Activated CD4-positive, alpha-beta T cell treated with anti-CD3 and anti-CD28 coated beads for 36 hours (primary cell): ENCODE data around the gene CYSTM1. TPM values are rescaled to one million over a fixed set of nuclear protein-coding genes. Genes with fewer than 3 reads are reported as not detected.

ENCODE experiments used
- ATAC-seq: fragments of 200-7000 bp; cut with Tn5 transposase; one replicate; pipeline ENCODE4 v1.10.0; 2021; ENCODE audit warnings: mild to moderate bottlenecking, moderate library complexity
- CTCF ChIA-PET: fragments of 350-600 bp; sonication (Branson Sonifier 250); formaldehyde crosslinking; loops from one replicate; lab custom pipeline; 2021; ENCODE audit warnings: antibody characterized with exemption; lab: Charles Lee
- POLR2A ChIA-PET: fragments of 350-600 bp; sonication (Branson Sonifier 250); formaldehyde crosslinking; loops from one replicate; lab custom pipeline; 2021; ENCODE audit warnings: antibody characterized with exemption, inconsistent platforms; lab: Charles Lee
- DNase-seq: peaks from one replicate; pipeline ENCODE4 v3.0.0-alpha.2; 2020
- H3K27ac Mint-ChIP-seq: one replicate; pipeline ENCODE4 v1.8.0; 2021; ENCODE audit warnings: mixed read lengths
- H3K27me3 Mint-ChIP-seq: one replicate; pipeline ENCODE4 v1.8.0; 2021; ENCODE audit warnings: mixed read lengths
- H3K36me3 Mint-ChIP-seq: one replicate; pipeline ENCODE4 v1.8.0; 2021; ENCODE audit warnings: low read depth, mixed read lengths
- H3K4me1 Mint-ChIP-seq: one replicate; pipeline ENCODE4 v1.8.0; 2021; ENCODE audit warnings: mixed read lengths
- H3K4me3 Mint-ChIP-seq: one replicate; pipeline ENCODE4 v1.8.0; 2021; ENCODE audit warnings: mild to moderate bottlenecking, moderate library complexity, mixed read lengths
- H3K9me3 Mint-ChIP-seq: one replicate; pipeline ENCODE4 v1.8.0; 2021; ENCODE audit warnings: low read depth, mixed read lengths
- intact Hi-C, 2 experiments: fragments of 100-400 bp; cut with DNase I in 1 of 2; cut with micrococcal nuclease in 1 of 2; formaldehyde crosslinking; loops; one replicate each; pipeline versions ENCODE4 v1.14.2 to v1.15.1; 2022 to 2024; cut with DNase I, micrococcal nuclease
- total RNA-seq, 2 experiments: library from RNA; stranded (reverse); gene quantifications; one replicate each; pipeline ENCODE4 v1.2.3, GENCODE V29; 2021

Gene CYSTM1
- total RNA-seq, 2 experiments from 2014 or later: 15.2 to 18.7 TPM

DNA sequence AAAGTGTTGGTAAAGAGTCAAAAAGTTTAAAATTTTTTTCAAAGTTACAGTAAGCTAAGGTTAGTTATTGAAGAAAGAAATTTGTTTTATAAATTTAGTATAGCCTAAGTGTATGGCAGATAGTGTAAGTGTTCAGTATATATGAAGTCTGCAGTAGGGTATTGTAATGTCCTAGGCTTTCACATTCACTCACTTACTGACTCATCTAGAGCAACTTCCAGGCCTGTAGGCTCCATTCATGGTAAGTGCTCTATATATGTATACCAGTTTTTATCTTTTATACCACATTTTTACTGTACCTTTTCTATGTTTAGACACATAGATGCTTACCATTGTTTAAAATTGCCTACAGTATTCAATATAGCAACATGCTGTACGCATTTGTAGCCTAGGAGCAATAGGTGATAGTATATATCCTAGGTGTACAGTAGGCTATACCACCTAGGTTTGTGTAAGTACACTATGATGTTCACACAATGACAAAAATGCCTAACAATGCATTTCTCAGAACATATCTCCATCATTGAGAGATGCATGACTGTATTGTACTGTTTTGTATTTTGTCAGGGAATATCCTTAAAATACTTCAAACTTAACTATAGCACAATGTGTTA lies 38.5 kb downstream of the CYSTM1 start:
- Mint-ChIP-seq H3K4me3 (no peak overlapping the region), H3K9me3 (no peaks in the 10 kb centered on the region), H3K27me3 (no peaks in the 10 kb centered on the region), H3K36me3 (no peaks in the 10 kb centered on the region), H3K27ac (no peak overlapping the region), H3K4me1 (no peaks in the 10 kb centered on the region)
- intact Hi-C loops: no loop called here
- POLR2A ChIA-PET: interaction anchor here (0.6 kb wide), 1 partner anchor 1689 kb away, joined by 3 read pairs; no protein-coding TSS in a partner anchor
- ATAC-seq (peak; percentile 83), DNase-seq (no peak)
- CTCF ChIA-PET: interaction anchor here (0.9 to 1.3 kb wide), 2 partner anchors 139 to 498 kb away, joined by 3 to 4 read pairs; no protein-coding TSS in a partner anchor

DNA sequence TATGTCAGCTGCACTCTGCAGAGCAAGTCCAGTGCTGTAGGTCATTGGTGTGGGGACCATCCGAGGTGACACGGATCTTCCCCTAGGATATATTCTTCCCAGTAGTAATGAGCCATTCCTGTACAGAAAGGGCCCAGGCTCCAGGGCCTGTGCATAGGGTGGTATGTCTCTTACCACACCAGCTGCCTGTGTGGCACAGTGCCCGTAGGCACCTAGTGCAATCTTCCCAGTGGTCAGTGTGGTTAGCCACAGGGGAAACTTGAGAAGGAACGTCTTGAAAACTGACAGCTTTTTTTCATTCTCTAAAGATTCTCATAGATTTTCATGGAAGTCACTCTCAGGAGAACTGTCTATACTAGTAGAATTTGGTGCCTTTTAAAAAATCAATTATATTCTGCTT lies 39.8 kb downstream of the CYSTM1 start:
- no peaks in the 10 kb centered on the region for H3K36me3 Mint-ChIP-seq
- peaks cover 4% of the 10 kb centered on the region for H3K4me1 Mint-ChIP-seq
- DNase-seq (no peak), ATAC-seq (no peak)
- CTCF ChIA-PET: interaction anchor here (0.5 to 2.5 kb wide), 3 partner anchors 25 to 320 kb away, joined by 3 to 9 read pairs (median 4); no protein-coding TSS in a partner anchor
- POLR2A ChIA-PET: no interaction called here
- no peak overlapping the region for H3K4me3 Mint-ChIP-seq
- intact Hi-C loops: no loop called here
- no peaks in the 10 kb centered on the region for H3K27me3 Mint-ChIP-seq
- H3K27ac Mint-ChIP-seq: no peak overlapping the region
- no peaks in the 10 kb centered on the region for H3K9me3 Mint-ChIP-seq

DNA sequence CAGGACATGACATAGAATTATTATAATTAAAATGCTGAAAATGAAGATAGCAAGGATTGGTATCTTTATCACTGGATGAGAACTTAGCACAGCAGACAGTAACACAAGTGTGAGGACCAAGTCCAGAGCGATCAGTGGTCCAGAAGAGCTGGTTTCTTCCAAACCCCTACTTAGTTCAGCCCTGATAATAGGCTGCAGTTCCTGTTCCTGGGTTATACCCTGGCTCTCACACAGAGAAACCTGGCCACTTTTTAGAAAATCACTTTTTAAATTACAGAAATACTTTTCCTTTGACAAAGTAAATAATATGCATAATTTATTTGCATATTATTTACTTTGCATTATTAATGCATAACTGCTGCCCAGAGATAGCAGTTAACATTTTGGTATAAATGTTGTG lies 40.3 kb downstream of the CYSTM1 start:
- no peak overlapping the region for H3K27ac Mint-ChIP-seq
- DNase-seq: no peak
- ChIA-PET CTCF (interaction anchor here (1.2 to 2.5 kb wide), 4 partner anchors 25 to 39 kb away, joined by 3 to 9 read pairs (median 4); no protein-coding TSS in a partner anchor), POLR2A (no interaction called here)
- H3K9me3 Mint-ChIP-seq: no peaks in the 10 kb centered on the region
- H3K4me3 Mint-ChIP-seq: no peak overlapping the region
- no peaks in the 10 kb centered on the region for H3K27me3 Mint-ChIP-seq
- no peak for ATAC-seq
- intact Hi-C loops: no loop called here
- peaks cover 8% of the 10 kb centered on the region for H3K4me1 Mint-ChIP-seq
- H3K36me3 Mint-ChIP-seq: no peaks in the 10 kb centered on the region

GRCh38 chr5:140216478-140217074 lies 41.6 kb downstream of the CYSTM1 start:
- no peaks in the 10 kb centered on the region for H3K36me3 Mint-ChIP-seq
- POLR2A ChIA-PET: no interaction called here
- peaks cover 20% of the 10 kb centered on the region for H3K4me1 Mint-ChIP-seq
- no peak overlapping the region for H3K4me3 Mint-ChIP-seq
- CTCF ChIA-PET: interaction anchor here (0.7 to 2.5 kb wide), 6 partner anchors 16 to 392 kb away, joined by 3 to 9 read pairs (median 3); no protein-coding TSS in a partner anchor
- H3K27ac Mint-ChIP-seq: no peak overlapping the region
- DNase-seq: no peak
- ATAC-seq: no peak
- H3K27me3 Mint-ChIP-seq: no peaks in the 10 kb centered on the region
- intact Hi-C loops: no loop called here
- H3K9me3 Mint-ChIP-seq: no peaks in the 10 kb centered on the region

DNA sequence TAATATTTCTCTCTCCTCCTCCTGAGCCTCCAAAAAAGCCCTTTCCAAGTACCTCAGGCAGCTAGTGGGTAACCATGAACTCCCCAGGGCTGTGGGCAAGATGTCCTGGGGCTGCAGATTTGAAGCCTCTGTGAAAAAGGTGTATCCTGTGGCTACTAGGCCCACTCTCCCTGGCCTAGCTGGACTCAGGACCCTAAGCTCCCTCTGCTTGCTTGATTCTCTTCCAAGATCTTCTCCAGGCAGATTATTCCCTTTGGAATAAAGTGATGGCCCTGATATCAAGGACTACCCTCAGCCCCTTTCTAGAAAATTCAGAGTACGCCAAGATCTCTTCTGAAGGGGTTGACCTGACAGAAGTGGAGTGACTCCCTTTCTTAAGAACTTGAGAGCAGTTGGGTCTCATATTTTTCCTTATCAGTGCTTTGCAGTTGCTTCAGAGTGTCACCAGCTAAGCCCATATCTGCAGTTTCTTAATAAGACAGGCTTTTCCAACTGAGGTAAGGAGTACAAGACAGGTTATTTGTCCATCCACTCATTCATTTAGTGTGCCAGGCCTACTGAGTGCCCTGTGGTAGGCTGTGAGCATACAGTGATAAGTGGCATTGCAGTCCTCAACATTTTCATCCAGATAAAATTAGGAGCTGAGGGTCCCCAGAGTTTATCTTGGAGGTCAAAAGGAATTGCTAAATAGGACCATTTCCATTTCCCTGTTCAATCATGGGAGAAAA lies 42.5 kb downstream of the CYSTM1 start:
- Mint-ChIP-seq H3K27me3 (no peaks in the 10 kb centered on the region), H3K4me3 (no peak overlapping the region), H3K9me3 (no peaks in the 10 kb centered on the region), H3K36me3 (no peaks in the 10 kb centered on the region), H3K27ac (no peak overlapping the region), H3K4me1 (peaks cover 29% of the 10 kb centered on the region)
- ATAC-seq (no peak), DNase-seq (no peak)
- ChIA-PET CTCF (interaction anchor here (0.5 to 2.5 kb wide), 4 partner anchors 17 to 391 kb away, joined by 3 to 9 read pairs (median 4); no protein-coding TSS in a partner anchor), POLR2A (no interaction called here)
- intact Hi-C loops: no loop called here

- H3K27me3 Mint-ChIP-seq: no peaks in the 10 kb centered on the region
- DNase-seq (no peak), ATAC-seq (no peak)
- no peak overlapping the region for H3K27ac Mint-ChIP-seq
- H3K36me3 Mint-ChIP-seq: no peaks in the 10 kb centered on the region
- ChIA-PET POLR2A (interaction anchor here (0.6 kb wide), 1 partner anchor 465 kb away, joined by 5 read pairs; no protein-coding TSS in a partner anchor), CTCF (interaction anchor here (0.7 kb wide), 1 partner anchor 311 kb away, joined by 3 read pairs; no protein-coding TSS in a partner anchor)
- no peak overlapping the region for H3K4me3 Mint-ChIP-seq
- peaks cover 30% of the 10 kb centered on the region for H3K4me1 Mint-ChIP-seq
- no peaks in the 10 kb centered on the region for H3K9me3 Mint-ChIP-seq
- intact Hi-C loops: no loop called here
Measured at GRCh38 chr5:140219068-140219991, 44.3 kb downstream of the CYSTM1 start.

- Mint-ChIP-seq H3K9me3 (no peaks in the 10 kb centered on the region), H3K4me3 (no peak overlapping the region), H3K4me1 (peaks cover 30% of the 10 kb centered on the region), H3K36me3 (no peaks in the 10 kb centered on the region), H3K27me3 (no peaks in the 10 kb centered on the region), H3K27ac (peak overlapping the region; percentile 14)
- DNase-seq: peak; percentile 33
- ChIA-PET POLR2A (interaction anchor here (0.6 kb wide), 1 partner anchor 466 kb away, joined by 5 read pairs; no protein-coding TSS in a partner anchor), CTCF (interaction anchor here (0.6 to 1.1 kb wide), 6 partner anchors 13 to 502 kb away, joined by 3 to 9 read pairs (median 3); partner anchors contain the start of gene HBEGF)
- intact Hi-C loops: no loop called here
- peak; percentile 64 for ATAC-seq
Measured at GRCh38 chr5:140220032-140220697, 45.2 kb downstream of the CYSTM1 start.

GRCh38 chr5:140220698-140221064 lies 45.7 kb downstream of the CYSTM1 start:
- intact Hi-C loops: no loop called here
- H3K4me1 Mint-ChIP-seq: peaks cover 30% of the 10 kb centered on the region
- peak overlapping the region; percentile 14 for H3K27ac Mint-ChIP-seq
- ChIA-PET POLR2A (no interaction called here), CTCF (interaction anchor here (0.6 to 1.4 kb wide), 6 partner anchors 14 to 186 kb away, joined by 3 to 9 read pairs (median 4); partner anchors contain the start of gene HBEGF)
- ATAC-seq (no peak), DNase-seq (no peak)
- H3K9me3 Mint-ChIP-seq: no peaks in the 10 kb centered on the region
- no peaks in the 10 kb centered on the region for H3K27me3 Mint-ChIP-seq
- H3K36me3 Mint-ChIP-seq: no peaks in the 10 kb centered on the region
- H3K4me3 Mint-ChIP-seq: no peak overlapping the region

DNA sequence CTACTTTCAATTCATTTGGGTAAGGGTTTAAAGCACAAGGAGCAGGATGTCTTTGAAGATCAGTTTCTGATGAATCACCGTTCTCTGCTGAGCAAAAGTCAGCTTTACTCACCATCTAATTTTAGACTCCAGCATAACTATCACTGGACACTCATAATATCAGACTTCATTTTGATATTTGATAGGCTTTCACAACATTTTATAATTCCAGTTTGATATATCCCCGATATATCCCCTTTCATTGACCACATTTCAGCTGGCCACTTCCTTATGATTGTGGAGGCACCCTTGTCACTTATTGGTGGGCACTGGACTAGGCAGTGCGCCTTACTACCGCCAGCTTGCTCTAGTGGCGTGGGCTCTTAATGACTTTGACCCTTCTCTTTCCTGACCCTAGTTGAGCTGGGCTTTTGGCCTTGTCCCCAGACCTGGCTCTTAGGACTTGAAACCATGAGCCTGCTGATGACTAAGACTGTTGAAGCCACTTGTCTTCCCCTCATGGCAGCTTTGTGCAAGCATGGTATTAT lies 46.8 kb downstream of the CYSTM1 start:
- Mint-ChIP-seq H3K36me3 (no peaks in the 10 kb centered on the region), H3K9me3 (no peaks in the 10 kb centered on the region), H3K4me3 (no peak overlapping the region), H3K27me3 (no peaks in the 10 kb centered on the region), H3K4me1 (peaks cover 30% of the 10 kb centered on the region), H3K27ac (no peak overlapping the region)
- ChIA-PET CTCF (interaction anchor here (0.6 to 1.4 kb wide), 9 partner anchors 19 to 423 kb away, joined by 3 to 5 read pairs (median 3); no protein-coding TSS in a partner anchor), POLR2A (no interaction called here)
- peak; percentile 83 for ATAC-seq
- DNase-seq: no peak
- intact Hi-C loops: no loop called here

DNA sequence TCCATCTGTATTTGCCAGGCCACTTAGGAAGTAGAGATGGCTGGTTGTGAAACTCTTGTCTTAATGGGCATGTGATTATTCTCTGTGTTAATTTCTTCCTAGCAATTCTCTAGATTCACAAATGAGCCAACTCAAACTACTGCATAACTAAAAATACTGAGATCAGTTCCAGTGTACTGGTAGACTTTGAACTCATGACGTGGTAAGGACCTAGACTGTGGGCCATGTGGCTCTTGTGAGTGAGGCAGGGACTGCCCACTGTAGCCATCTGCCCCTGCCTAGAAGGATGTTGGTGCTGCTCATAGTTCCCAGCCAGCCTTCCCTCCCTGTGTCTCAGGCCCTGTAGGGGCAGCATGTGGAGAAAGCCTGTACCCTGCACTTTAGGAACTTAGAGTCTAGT lies 47.4 kb downstream of the CYSTM1 start:
- peaks cover 30% of the 10 kb centered on the region for H3K4me1 Mint-ChIP-seq
- H3K27me3 Mint-ChIP-seq: no peaks in the 10 kb centered on the region
- ATAC-seq: no peak

More for the DNA sequence above, 47.4 kb downstream of the CYSTM1 start:
- intact Hi-C loops: no loop called here
- no peak overlapping the region for H3K4me3 Mint-ChIP-seq
- no peak overlapping the region for H3K27ac Mint-ChIP-seq
- POLR2A ChIA-PET: no interaction called here
- CTCF ChIA-PET: interaction anchor here (0.7 to 1.2 kb wide), 4 partner anchors 18 to 265 kb away, joined by 3 read pairs; no protein-coding TSS in a partner anchor
- H3K9me3 Mint-ChIP-seq: no peaks in the 10 kb centered on the region
- no peak for DNase-seq
- H3K36me3 Mint-ChIP-seq: no peaks in the 10 kb centered on the region
